K562 (cell line): ENCODE data around the gene TSGA10IP. TPM values are rescaled to one million over a fixed set of nuclear protein-coding genes. Genes with fewer than 3 reads are reported as not detected.

Experiments used
- CREB1 ChIP-seq, 2 experiments: sonication (generic) in 1 of 2; formaldehyde crosslinking in 1 of 2; IDR thresholded peaks; 2 replicates each; pipeline versions ENCODE4 v1.6.1 to v1.8.0; 2012 to 2022; ENCODE audit warnings: inconsistent platforms in 1 of 2, mild to moderate bottlenecking in 1 of 2, missing genetic modification reagents in 1 of 2, moderate library complexity in 1 of 2
- ERF ChIP-seq: fragments of 450-650 bp; formaldehyde crosslinking; IDR thresholded peaks from 2 replicates; pipeline ENCODE4 v1.4.0; 2020; ENCODE audit warnings: mild to moderate bottlenecking, mixed read lengths
- GABPA ChIP-seq: fragments of 200-800 bp; sonication (Bioruptor generic); conservative IDR thresholded peaks from 2 replicates; pipeline ENCODE4 v1.6.1; 2016; ENCODE audit warnings: low read depth, missing genetic modification characterization, missing compliant biosample characterization
- MYNN ChIP-seq, 2 experiments: sonication (generic); formaldehyde crosslinking in 1 of 2; IDR thresholded peaks; 2 replicates each; pipeline versions ENCODE4 v1.5.0 to v1.6.1; 2016 to 2020; ENCODE audit warnings: antibody characterized with exemption in 1 of 2, missing genetic modification reagents in 1 of 2
- NFIC ChIP-seq: fragments of 450-650 bp; IDR thresholded peaks from 2 replicates; pipeline ENCODE4 v1.6.1; 2017; ENCODE audit warnings: mild to moderate bottlenecking, inconsistent platforms
- NR3C1 ChIP-seq: sonication (generic); formaldehyde crosslinking; IDR thresholded peaks from 2 replicates; pipeline ENCODE4 v1.8.1; 2022; ENCODE audit warnings: missing genetic modification reagents
- POLR2AphosphoS5 ChIP-seq: IDR thresholded peaks from 2 replicates; pipeline ENCODE4 v1.6.1; 2011; ENCODE audit warnings: mild to moderate bottlenecking, low read depth, low read length, moderate library complexity; ENCODE audit not compliant: control insufficient read depth, insufficient read depth
- TCF7L2 ChIP-seq: fragments of 150-350 bp; IDR thresholded peaks from 2 replicates; pipeline ENCODE4 v1.6.1; 2016; ENCODE audit warnings: low read depth, mild to moderate bottlenecking, low read length, moderate library complexity
- YY1 ChIP-seq, 3 experiments: IDR thresholded peaks; 2 replicates each; pipeline ENCODE4 v1.6.1; 2011; ENCODE audit warnings: low read length in 2 of 3, mild to moderate bottlenecking in 2 of 3, moderate library complexity in 2 of 3, borderline replicate concordance in 1 of 3, control low read depth in 1 of 3, low read depth in 1 of 3; ENCODE audit not compliant: insufficient read depth in 3 of 3, insufficient replicate concordance in 2 of 3, control insufficient read depth in 1 of 3, insufficient read length in 1 of 3; ENCODE audit errors: extremely low read depth in 1 of 3
- ZSCAN32 ChIP-seq: fragments of 450-650 bp; formaldehyde crosslinking; IDR thresholded peaks from 2 replicates; pipeline ENCODE4 v1.4.0; 2020; ENCODE audit warnings: mild to moderate bottlenecking, moderate library complexity
- polyA plus RNA-seq, 8 experiments: library from polyadenylated mRNA; depleted of rRNA in 4 of 8; stranded (reverse) in 5 of 8; unstranded in 3 of 8; fragments of >200 nt; fragmentation: Nextera tagmentation in 2 of 8; fragmentation: Illumina TruSeq in 1 of 8; extraction: Ambion mirVana in 2 of 8; extraction: Trizol in 1 of 8; gene quantifications; 2 replicates each; pipeline versions ENCODE4 v1.2.1 to v1.2.3, GENCODE V29; 2011 to 2014; ENCODE audit warnings: inconsistent platforms in 1 of 8, missing spikeins in 1 of 8
- total RNA-seq, 7 experiments: library from RNA; depleted of rRNA in 6 of 7; stranded (reverse); fragments of >200 nt in 6 of 7; fragmentation: Illumina TruSeq in 2 of 7; extraction: Trizol in 2 of 7; gene quantifications; 2 replicates each; pipeline versions ENCODE4 v1.2.1 to v1.2.3, GENCODE V29; 2011 to 2021; ENCODE audit warnings: low replicate concordance in 1 of 7
- TF ChIP-seq, protein P1 (sequence below): fragments of 200-800 bp; sonication (Bioruptor generic); IDR thresholded peaks from 2 replicates; pipeline ENCODE4 v1.6.1; 2017; ENCODE audit warnings: missing genetic modification characterization, missing compliant biosample characterization
- TF ChIP-seq, protein P2 (sequence below), 2 experiments: fragments of 450-650 bp; formaldehyde crosslinking in 1 of 2; IDR thresholded peaks; 2 replicates each; pipeline versions ENCODE4 v1.4.0 to v1.6.1; 2014 to 2020; ENCODE audit warnings: mild to moderate bottlenecking in 2 of 2, borderline replicate concordance in 1 of 2, low read depth in 1 of 2
- TF ChIP-seq, protein P3 (sequence below): sonication (generic); formaldehyde crosslinking; IDR thresholded peaks from 2 replicates; pipeline ENCODE4 v1.8.0; 2022; ENCODE audit warnings: mild to moderate bottlenecking, missing genetic modification reagents

TSGA10IP gene
- total and polyA plus RNA-seq, 9 of the 15 experiments (the other 6 are each of a cell fraction or from before 2014, with no cell fraction given): not detected

DNA sequence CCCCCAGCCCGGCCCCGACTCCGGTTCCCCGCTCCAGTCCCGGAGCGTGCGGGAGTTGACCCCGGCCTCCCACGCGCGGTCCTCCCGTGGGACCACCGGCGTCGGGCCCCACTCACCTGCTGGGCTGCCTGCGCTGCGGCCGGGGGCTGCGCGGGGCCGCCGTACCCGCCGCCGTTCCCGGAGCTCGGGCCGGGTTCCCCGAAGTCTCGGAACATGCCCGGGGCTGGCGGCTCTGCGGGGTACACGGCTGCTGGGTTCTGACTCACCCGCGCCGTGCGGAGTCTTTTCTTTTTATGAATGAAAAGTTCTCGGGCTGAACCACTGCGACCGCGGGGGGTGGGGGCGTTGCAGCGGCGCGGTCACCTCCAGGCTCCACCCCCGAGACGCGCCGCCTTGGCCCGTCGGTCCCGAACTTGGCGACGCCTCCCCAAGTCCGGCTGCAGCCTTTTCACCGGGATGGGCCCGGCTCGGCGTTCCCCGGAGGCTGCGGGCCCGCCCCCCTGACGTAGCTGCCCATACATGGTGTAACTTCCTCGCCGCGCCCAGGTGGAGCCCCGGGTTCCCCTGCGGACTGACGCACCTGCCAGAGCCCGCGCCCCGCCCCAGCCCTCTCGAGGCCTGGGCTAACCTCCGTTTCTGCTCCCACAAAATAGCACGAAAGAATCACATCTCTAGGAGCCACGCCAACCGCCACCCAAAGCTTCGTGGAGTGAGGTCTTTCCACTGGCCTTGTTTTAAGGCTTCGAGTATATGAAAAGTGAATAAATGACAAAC lies 45.0 kb upstream of the TSGA10IP start, which contains the start of gene FOSL1 (continued):
- TF ChIP-seq MYNN (IDR thresholded peaks at IDR 0.05): 0 out of 2 replicates have a peak, but pooled peaks have one; percentile 23
- TF ChIP-seq MYNN (CRISPR knock-in tag; IDR thresholded peaks at IDR 0.05): no peak
- TF ChIP-seq NFIC: peak; percentile 43; the same call in 1 of the 2 replicates
- peak; percentile 57; the same call in 1 of the 2 replicates for TF ChIP-seq NR3C1 (CRISPR knock-in tag)
- TF ChIP-seq, protein P1, sequence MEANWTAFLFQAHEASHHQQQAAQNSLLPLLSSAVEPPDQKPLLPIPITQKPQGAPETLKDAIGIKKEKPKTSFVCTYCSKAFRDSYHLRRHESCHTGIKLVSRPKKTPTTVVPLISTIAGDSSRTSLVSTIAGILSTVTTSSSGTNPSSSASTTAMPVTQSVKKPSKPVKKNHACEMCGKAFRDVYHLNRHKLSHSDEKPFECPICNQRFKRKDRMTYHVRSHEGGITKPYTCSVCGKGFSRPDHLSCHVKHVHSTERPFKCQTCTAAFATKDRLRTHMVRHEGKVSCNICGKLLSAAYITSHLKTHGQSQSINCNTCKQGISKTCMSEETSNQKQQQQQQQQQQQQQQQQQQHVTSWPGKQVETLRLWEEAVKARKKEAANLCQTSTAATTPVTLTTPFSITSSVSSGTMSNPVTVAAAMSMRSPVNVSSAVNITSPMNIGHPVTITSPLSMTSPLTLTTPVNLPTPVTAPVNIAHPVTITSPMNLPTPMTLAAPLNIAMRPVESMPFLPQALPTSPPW (CRISPR knock-in tag): peak; percentile 75
- peak; percentile 97 for TF ChIP-seq POLR2AphosphoS5
- peak; percentile 86 for TF ChIP-seq CREB1 (IDR thresholded peaks at IDR 0.05)
- TF ChIP-seq CREB1 (CRISPR knock-in tag; IDR thresholded peaks at IDR 0.05): peak; percentile 86
- TF ChIP-seq, protein P2, sequence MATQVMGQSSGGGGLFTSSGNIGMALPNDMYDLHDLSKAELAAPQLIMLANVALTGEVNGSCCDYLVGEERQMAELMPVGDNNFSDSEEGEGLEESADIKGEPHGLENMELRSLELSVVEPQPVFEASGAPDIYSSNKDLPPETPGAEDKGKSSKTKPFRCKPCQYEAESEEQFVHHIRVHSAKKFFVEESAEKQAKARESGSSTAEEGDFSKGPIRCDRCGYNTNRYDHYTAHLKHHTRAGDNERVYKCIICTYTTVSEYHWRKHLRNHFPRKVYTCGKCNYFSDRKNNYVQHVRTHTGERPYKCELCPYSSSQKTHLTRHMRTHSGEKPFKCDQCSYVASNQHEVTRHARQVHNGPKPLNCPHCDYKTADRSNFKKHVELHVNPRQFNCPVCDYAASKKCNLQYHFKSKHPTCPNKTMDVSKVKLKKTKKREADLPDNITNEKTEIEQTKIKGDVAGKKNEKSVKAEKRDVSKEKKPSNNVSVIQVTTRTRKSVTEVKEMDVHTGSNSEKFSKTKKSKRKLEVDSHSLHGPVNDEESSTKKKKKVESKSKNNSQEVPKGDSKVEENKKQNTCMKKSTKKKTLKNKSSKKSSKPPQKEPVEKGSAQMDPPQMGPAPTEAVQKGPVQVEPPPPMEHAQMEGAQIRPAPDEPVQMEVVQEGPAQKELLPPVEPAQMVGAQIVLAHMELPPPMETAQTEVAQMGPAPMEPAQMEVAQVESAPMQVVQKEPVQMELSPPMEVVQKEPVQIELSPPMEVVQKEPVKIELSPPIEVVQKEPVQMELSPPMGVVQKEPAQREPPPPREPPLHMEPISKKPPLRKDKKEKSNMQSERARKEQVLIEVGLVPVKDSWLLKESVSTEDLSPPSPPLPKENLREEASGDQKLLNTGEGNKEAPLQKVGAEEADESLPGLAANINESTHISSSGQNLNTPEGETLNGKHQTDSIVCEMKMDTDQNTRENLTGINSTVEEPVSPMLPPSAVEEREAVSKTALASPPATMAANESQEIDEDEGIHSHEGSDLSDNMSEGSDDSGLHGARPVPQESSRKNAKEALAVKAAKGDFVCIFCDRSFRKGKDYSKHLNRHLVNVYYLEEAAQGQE (IDR thresholded peaks at IDR 0.05; ENCODE audit: borderline replicate concordance): no peak
- TF ChIP-seq, protein P2 (CRISPR knock-in tag; IDR thresholded peaks at IDR 0.05; ENCODE audit: low read depth): 0 out of 2 replicates have a peak, but pooled peaks have one; percentile 26
- TF ChIP-seq ERF (CRISPR knock-in tag): no peak
- 0 out of 2 replicates have a peak, but pooled peaks have one; percentile 26 for TF ChIP-seq GABPA (tag)
- peak in 2 of 3 experiments; percentile 69 to 77 for TF ChIP-seq YY1 (IDR thresholded peaks at IDR 0.05; ENCODE audit: borderline replicate concordance in 1 of 3, control insufficient read depth in 1 of 3, extremely low read depth in 1 of 3, insufficient read depth in 3 of 3, insufficient read length in 1 of 3, insufficient replicate concordance in 2 of 3, low read depth in 1 of 3, low read length in 2 of 3)
- TF ChIP-seq, protein P3, sequence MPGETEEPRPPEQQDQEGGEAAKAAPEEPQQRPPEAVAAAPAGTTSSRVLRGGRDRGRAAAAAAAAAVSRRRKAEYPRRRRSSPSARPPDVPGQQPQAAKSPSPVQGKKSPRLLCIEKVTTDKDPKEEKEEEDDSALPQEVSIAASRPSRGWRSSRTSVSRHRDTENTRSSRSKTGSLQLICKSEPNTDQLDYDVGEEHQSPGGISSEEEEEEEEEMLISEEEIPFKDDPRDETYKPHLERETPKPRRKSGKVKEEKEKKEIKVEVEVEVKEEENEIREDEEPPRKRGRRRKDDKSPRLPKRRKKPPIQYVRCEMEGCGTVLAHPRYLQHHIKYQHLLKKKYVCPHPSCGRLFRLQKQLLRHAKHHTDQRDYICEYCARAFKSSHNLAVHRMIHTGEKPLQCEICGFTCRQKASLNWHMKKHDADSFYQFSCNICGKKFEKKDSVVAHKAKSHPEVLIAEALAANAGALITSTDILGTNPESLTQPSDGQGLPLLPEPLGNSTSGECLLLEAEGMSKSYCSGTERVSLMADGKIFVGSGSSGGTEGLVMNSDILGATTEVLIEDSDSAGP (CRISPR knock-in tag): 0 out of 2 replicates have a peak, but pooled peaks have one; percentile 2
- TF ChIP-seq TCF7L2: peak; percentile 92
- TF ChIP-seq ZSCAN32 (CRISPR knock-in tag): 0 out of 2 replicates have a peak, but pooled peaks have one; percentile 12
